Endodermal cell (in vitro differentiated cells): Measurements from ENCODE around the gene GLIS1. TPM values are rescaled to one million over a fixed set of nuclear protein-coding genes. Genes with fewer than 3 reads are reported as not detected.

Experiments used
- DNase-seq: peaks from one replicate; pipeline ENCODE4 v3.0.0-alpha.2; 2017
- H3K27ac ChIP-seq: 2 replicates; pipeline ENCODE4 v1.5.1; 2013; ENCODE audit warnings: mild to moderate bottlenecking, low read depth, low read length, moderate library complexity
- H3K27me3 ChIP-seq: 2 replicates; pipeline ENCODE4 v1.6.1; 2013; ENCODE audit warnings: mild to moderate bottlenecking, low read length, moderate library complexity; ENCODE audit not compliant: insufficient read depth, control insufficient read depth, poor library complexity, severe bottlenecking
- H3K36me3 ChIP-seq: 2 replicates; pipeline ENCODE4 v1.7.0; 2013; ENCODE audit warnings: mild to moderate bottlenecking, low read length, moderate library complexity; ENCODE audit not compliant: control insufficient read depth, insufficient read depth
- H3K4me1 ChIP-seq: one replicate; pipeline ENCODE4 v1.7.0; 2013; ENCODE audit warnings: low read length; ENCODE audit not compliant: control insufficient read depth, insufficient read depth
- H3K4me3 ChIP-seq: 2 replicates; pipeline ENCODE4 v1.5.1; 2013; ENCODE audit warnings: mild to moderate bottlenecking, low read length, moderate library complexity
- H3K9ac ChIP-seq: 2 replicates; pipeline ENCODE4 v1.6.1; 2013; ENCODE audit warnings: mild to moderate bottlenecking, low read length, moderate library complexity; ENCODE audit not compliant: poor library complexity, severe bottlenecking; ENCODE audit errors: extremely low read depth
- H3K9me3 ChIP-seq: 2 replicates; pipeline ENCODE4 v1.6.1; 2013; ENCODE audit warnings: mild to moderate bottlenecking, low read length, moderate library complexity; ENCODE audit not compliant: control insufficient read depth
- H3K27ac Mint-ChIP-seq: 2 replicates; pipeline ENCODE4 v1.8.0; 2020; ENCODE audit warnings: mixed read lengths
- H3K27me3 Mint-ChIP-seq: 2 replicates; pipeline ENCODE4 v1.8.0; 2021; ENCODE audit warnings: mild to moderate bottlenecking, mixed read lengths; ENCODE audit not compliant: insufficient read depth
- H3K36me3 Mint-ChIP-seq: 2 replicates; pipeline ENCODE4 v1.8.0; 2020; ENCODE audit warnings: low read depth, mixed read lengths
- H3K4me1 Mint-ChIP-seq: 2 replicates; pipeline ENCODE4 v1.8.0; 2020; ENCODE audit warnings: mixed read lengths
- H3K4me3 Mint-ChIP-seq: 2 replicates; pipeline ENCODE4 v1.8.0; 2020; ENCODE audit warnings: mild to moderate bottlenecking, moderate library complexity, mixed read lengths
- H3K9me3 Mint-ChIP-seq: 2 replicates; pipeline ENCODE4 v1.8.0; 2020; ENCODE audit warnings: mild to moderate bottlenecking, mixed read lengths
- CTCF ChIP-seq: fragments of 200-600 bp; sonication (generic); conservative IDR thresholded peaks from 2 replicates; pipeline ENCODE4 v1.5.0; 2021; ENCODE audit warnings: antibody characterized with exemption, mild to moderate bottlenecking
- WGBS, 2 experiments: methylation state at CpG; one replicate each; pipeline versions ENCODE4 v1.1.5 to v1.1.7; 2013; ENCODE audit warnings: missing lambda C conversion rate in 2 of 2, mixed read lengths in 1 of 2; ENCODE audit not compliant: insufficient coverage in 1 of 2, insufficient read length in 1 of 2; 5-methylcytosine and 5-hydroxymethylcytosine counted together
- total RNA-seq, 2 donors: library from RNA; stranded (reverse); fragmentation: NEBNext Ultra II Directional in 1 of 2; extraction: Animal tissue kit (Norgen Biotek cat#: 25700) in 1 of 2; gene quantifications; 2 replicates in 1 of 2; 3 replicates in 1 of 2; pipeline ENCODE4 v1.2.1, GENCODE V29; 2021

Gene GLIS1
- total RNA-seq, 2 donors from 2014 or later = 2.1 to 3.9 TPM

- Mint-ChIP-seq H3K36me3 (no peaks in the 10 kb centered on the region), H3K9me3 (no peaks in the 10 kb centered on the region), H3K27ac (no peak overlapping the region), H3K27me3 (peaks cover 4% of the 10 kb centered on the region), H3K4me3 (no peak overlapping the region), H3K4me1 (no peaks in the 10 kb centered on the region)
- Histone ChIP-seq H3K4me3 (no peak overlapping the region), H3K27ac (no peak overlapping the region), H3K9me3 (no peaks in the 10 kb centered on the region), H3K27me3 (no peaks in the 10 kb centered on the region), H3K36me3 (no peaks in the 10 kb centered on the region), H3K9ac (no peak overlapping the region), H3K4me1 (no peaks in the 10 kb centered on the region)
- TF ChIP-seq CTCF = no peak
- 95 to 100% methylated on average over 1 to 3 of the region's 3 CpGs for WGBS, 2 experiments
- peak; percentile 18 for DNase-seq
Measured at GRCh38 chr1:53549781-53550180, 189.2 kb downstream of the GLIS1 start.

GRCh38 chr1:53549287-53549686, 189.7 kb downstream of the GLIS1 start:
- no peak for TF ChIP-seq CTCF
- Mint-ChIP-seq H3K27ac (no peak overlapping the region), H3K36me3 (no peaks in the 10 kb centered on the region), H3K4me3 (no peak overlapping the region), H3K4me1 (no peaks in the 10 kb centered on the region), H3K9me3 (no peaks in the 10 kb centered on the region), H3K27me3 (peaks cover 4% of the 10 kb centered on the region)
- H3K4me1 ChIP-seq = no peaks in the 10 kb centered on the region
- H3K27me3 ChIP-seq = no peaks in the 10 kb centered on the region
- H3K4me3 ChIP-seq = no peak overlapping the region
- DNase-seq = no peak
- 100% methylated on average over 2 of the region's 2 CpGs; no CpG with 5 or more reads in 1 of the 2 experiments for WGBS, 2 experiments
- H3K27ac ChIP-seq = no peak overlapping the region
- H3K36me3 ChIP-seq = no peaks in the 10 kb centered on the region
- H3K9me3 ChIP-seq = no peaks in the 10 kb centered on the region
- no peak overlapping the region for H3K9ac ChIP-seq

DNA sequence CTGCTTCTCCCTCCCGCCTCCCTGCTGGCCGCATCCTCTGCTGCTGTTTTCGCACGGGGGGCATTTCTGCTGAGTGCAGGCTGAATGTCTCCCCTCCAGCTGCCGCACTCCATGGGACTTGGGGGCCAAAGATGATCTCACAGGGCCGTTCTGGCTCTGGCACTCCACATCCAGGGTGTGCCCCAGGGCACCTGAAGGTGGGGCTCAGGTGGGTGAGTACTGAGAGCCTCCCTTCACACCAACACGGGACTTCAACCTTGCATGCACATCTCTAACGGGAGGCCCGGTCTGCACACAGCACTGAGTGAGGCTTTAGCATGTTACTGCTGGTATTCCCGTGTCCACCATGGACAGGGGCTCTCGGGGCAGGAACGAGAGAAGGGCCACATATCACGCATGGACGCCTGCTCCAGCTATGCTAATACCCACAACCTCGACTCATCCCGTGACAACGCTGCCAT, 190.9 kb downstream of the GLIS1 start:
- Mint-ChIP-seq H3K36me3 (no peaks in the 10 kb centered on the region), H3K27ac (no peak overlapping the region), H3K4me3 (no peak overlapping the region), H3K27me3 (peaks cover 4% of the 10 kb centered on the region), H3K4me1 (no peaks in the 10 kb centered on the region), H3K9me3 (no peaks in the 10 kb centered on the region)
- H3K4me1 ChIP-seq = no peaks in the 10 kb centered on the region
- no peaks in the 10 kb centered on the region for H3K9me3 ChIP-seq
- no peaks in the 10 kb centered on the region for H3K36me3 ChIP-seq
- no peak overlapping the region for H3K9ac ChIP-seq
- H3K27ac ChIP-seq = no peak overlapping the region
- no peak overlapping the region for H3K4me3 ChIP-seq
- no peaks in the 10 kb centered on the region for H3K27me3 ChIP-seq
- TF ChIP-seq CTCF = no peak
- DNase-seq = peak; percentile 36
- 91 to 93% methylated on average over 14 to 17 of the region's 17 CpGs for WGBS, 2 experiments
